B cell (primary cell): ENCODE measurements around the gene RBMY1F. TPM values are rescaled to one million over a fixed set of nuclear protein-coding genes. Genes with fewer than 3 reads are reported as not detected.
"Not testable (repeated sequence)": the region's sequence is repeated elsewhere in the genome, so short reads cannot be mapped to it uniquely, and the experiment has no call there.

ENCODE experiments used
- ATAC-seq: fragments of 200-7000 bp; cut with Tn5 transposase; one replicate; pipeline ENCODE4 v1.10.0; 2021; ENCODE audit warnings: low read depth, mild to moderate bottlenecking, moderate number of reproducible peaks, moderate library complexity
- CTCF ChIA-PET: fragments of 350-600 bp; sonication (Branson Sonifier 250); formaldehyde crosslinking; loops from one replicate; lab custom pipeline; 2021; ENCODE audit warnings: antibody characterized with exemption, inconsistent platforms; lab: Charles Lee
- POLR2A ChIA-PET: fragments of 350-600 bp; sonication (Branson Sonifier 250); formaldehyde crosslinking; loops from one replicate; lab custom pipeline; 2021; ENCODE audit warnings: antibody characterized with exemption; lab: Charles Lee
- DNase-seq: peaks from one replicate; pipeline ENCODE4 v3.0.0; 2013
- H2AFZ ChIP-seq: 2 replicates; pipeline ENCODE4 v1.6.1; 2012; ENCODE audit warnings: mild to moderate bottlenecking, low read depth, low read length; ENCODE audit not compliant: insufficient read depth, poor library complexity, severe bottlenecking
- H3K27ac ChIP-seq, 2 donors: 1 replicate in 1 of 2; 2 replicates in 1 of 2; pipeline ENCODE4 v1.5.1; 2012 to 2013; ENCODE audit warnings: low read length in 2 of 2, mild to moderate bottlenecking in 2 of 2, moderate library complexity in 1 of 2
- H3K27me3 ChIP-seq, 4 experiments: fragments of 200-600 bp in 1 of 4; sonication (generic) in 1 of 4; replicated peaks in 1 of 4; 1 replicate in 2 of 4; 2 replicates in 2 of 4; pipeline versions ENCODE4 v1.6.1 to v1.7.0; 2013 to 2016; ENCODE audit warnings: low read length in 3 of 4, mild to moderate bottlenecking in 2 of 4, mixed read lengths in 1 of 4, moderate library complexity in 1 of 4; ENCODE audit not compliant: insufficient read depth in 4 of 4, control insufficient read depth in 3 of 4; ENCODE audit errors: control extremely low read depth in 1 of 4
- H3K36me3 ChIP-seq, 2 experiments: replicated peaks in 1 of 2; 1 replicate in 1 of 2; 2 replicates in 1 of 2; pipeline versions ENCODE4 v1.6.1 to v1.7.1; 2013; ENCODE audit warnings: low read length in 1 of 2; ENCODE audit not compliant: insufficient read depth in 2 of 2, control insufficient read depth in 1 of 2; ENCODE audit errors: control extremely low read depth in 1 of 2, extremely low read depth in 1 of 2
- H3K4me1 ChIP-seq, 2 donors: fragments of 200-600 bp in 1 of 2; sonication (generic) in 1 of 2; 1 replicate in 1 of 2; 2 replicates in 1 of 2; pipeline versions ENCODE4 v1.5.1 to v1.6.1; 2013 to 2017; ENCODE audit warnings: low read length in 2 of 2; ENCODE audit not compliant: control insufficient read depth in 2 of 2, insufficient read depth in 2 of 2
- H3K4me2 ChIP-seq: replicated peaks from 2 replicates; pipeline ENCODE3; 2012; ENCODE audit warnings: mild to moderate bottlenecking, low read depth, low read length; ENCODE audit not compliant: poor library complexity, severe bottlenecking
- H3K4me3 ChIP-seq, 5 experiments: fragments of 200-600 bp in 1 of 5; sonication (generic) in 1 of 5; 1 replicate in 3 of 5; 2 replicates in 2 of 5; pipeline versions ENCODE4 v1.5.1 to v1.7.0; 2011 to 2016; ENCODE audit warnings: low read length in 4 of 5, mild to moderate bottlenecking in 4 of 5, low read depth in 2 of 5, control low read depth in 1 of 5, moderate library complexity in 1 of 5; ENCODE audit not compliant: insufficient read depth in 1 of 5; ENCODE audit errors: control extremely low read depth in 1 of 5, extremely low read depth in 1 of 5
- H3K79me2 ChIP-seq: fragments of 200-600 bp; sonication (generic); one replicate; pipeline ENCODE4 v1.6.0; 2016; ENCODE audit warnings: low read length; ENCODE audit not compliant: control insufficient read depth, insufficient read depth
- H3K9ac ChIP-seq: fragments of 200-600 bp; sonication (generic); 2 replicates; pipeline ENCODE4 v1.6.1; 2017; ENCODE audit warnings: mild to moderate bottlenecking, low read length, moderate library complexity
- H3K9me3 ChIP-seq, 3 donors: one replicate each; pipeline versions ENCODE4 v1.6.1 to v1.7.1; 2013; ENCODE audit warnings: low read length in 2 of 3; ENCODE audit not compliant: control insufficient read depth in 2 of 3, insufficient read depth in 1 of 3; ENCODE audit errors: control extremely low read depth in 1 of 3
- H4K20me1 ChIP-seq: 2 replicates; pipeline ENCODE4 v1.6.0; 2012; ENCODE audit warnings: mild to moderate bottlenecking, low read length; ENCODE audit not compliant: insufficient read depth, control insufficient read depth, poor library complexity, severe bottlenecking
- H3K27ac Mint-ChIP-seq: one replicate; pipeline ENCODE4 v1.8.0; 2021; ENCODE audit warnings: mixed read lengths
- H3K27me3 Mint-ChIP-seq: one replicate; pipeline ENCODE4 v1.8.0; 2021; ENCODE audit warnings: mixed read lengths
- H3K4me1 Mint-ChIP-seq: one replicate; pipeline ENCODE4 v1.8.0; 2021; ENCODE audit warnings: mixed read lengths
- H3K4me3 Mint-ChIP-seq: one replicate; pipeline ENCODE4 v1.8.0; 2021; ENCODE audit warnings: mixed read lengths
- H3K9me3 Mint-ChIP-seq: one replicate; pipeline ENCODE4 v1.8.0; 2022; ENCODE audit warnings: mixed read lengths; ENCODE audit not compliant: insufficient read depth
- WGBS: methylation state at CpG from one replicate; pipeline ENCODE4 v1.1.5; 2013; ENCODE audit warnings: missing lambda C conversion rate; ENCODE audit not compliant: insufficient coverage; 5-methylcytosine and 5-hydroxymethylcytosine counted together
- intact Hi-C: fragments of 100-400 bp; cut with micrococcal nuclease; formaldehyde crosslinking; loops from one replicate; pipeline ENCODE4 v1.10.0; 2022
- polyA minus RNA-seq: library from RNA; depleted of rRNA, polyadenylated mRNA; stranded (reverse); fragments of >200 nt; gene quantifications from 2 replicates; pipeline ENCODE4 v1.2.3, GENCODE V29; 2012
- polyA plus RNA-seq: library from polyadenylated mRNA; depleted of rRNA; stranded (reverse); fragments of >200 nt; gene quantifications from 2 replicates; pipeline ENCODE4 v1.2.3, GENCODE V29; 2012
- total RNA-seq, 2 donors: library from RNA; stranded (reverse); fragments of 120-200 nt in 1 of 2; gene quantifications; 1 replicate in 1 of 2; 2 replicates in 1 of 2; pipeline versions ENCODE4 v1.2.3 to v1.2.4, GENCODE V29; 2013 to 2022

Gene RBMY1F
- total RNA-seq (not detected in 2 replicates), polyA plus RNA-seq (not detected in 2 replicates), polyA minus RNA-seq (not detected in 2 replicates)
- not detected for total RNA-seq (2013)

DNA sequence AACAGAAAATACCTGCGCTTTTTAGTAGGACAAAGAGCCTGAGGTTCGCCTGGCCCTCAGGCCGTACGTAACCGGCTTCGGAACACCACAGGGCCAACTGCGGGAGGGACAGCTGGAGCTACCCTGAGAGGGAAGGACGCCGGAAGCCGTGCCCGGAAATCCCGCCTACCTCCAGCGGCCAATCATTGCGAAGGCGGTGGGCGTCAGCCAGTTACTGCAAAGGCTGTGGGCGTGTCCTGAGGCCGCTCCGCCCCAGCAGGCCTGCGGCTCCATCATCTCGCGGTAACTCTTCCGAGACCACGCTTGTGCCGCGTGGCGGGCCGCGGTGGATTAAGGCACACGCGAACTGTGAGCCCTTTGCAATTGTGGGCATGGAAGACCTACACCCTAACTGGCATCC lies at the start of gene RBMY1F:
Gene RBMY1F (minus strand): TSS at position 101 of the 400 bp plus-strand sequence. CDS start 1,954 bp downstream, outside the sequence.
- H3K9me3 Mint-ChIP-seq, H3K4me1 Mint-ChIP-seq, H3K4me3 ChIP-seq, intact Hi-C loops, H3K4me1 ChIP-seq, H3K4me2 ChIP-seq, H2AFZ ChIP-seq, H3K27me3 Mint-ChIP-seq, POLR2A ChIA-PET, H3K9me3 ChIP-seq, CTCF ChIA-PET, H3K27me3 ChIP-seq, DNase-seq, H3K36me3 ChIP-seq, H3K27ac ChIP-seq, ATAC-seq, H3K4me3 Mint-ChIP-seq, H3K9ac ChIP-seq, H3K27ac Mint-ChIP-seq, H4K20me1 ChIP-seq, H3K79me2 ChIP-seq: not testable (repeated sequence)
- WGBS: no CpG with 5 or more reads among the region's 31 CpGs

DNA sequence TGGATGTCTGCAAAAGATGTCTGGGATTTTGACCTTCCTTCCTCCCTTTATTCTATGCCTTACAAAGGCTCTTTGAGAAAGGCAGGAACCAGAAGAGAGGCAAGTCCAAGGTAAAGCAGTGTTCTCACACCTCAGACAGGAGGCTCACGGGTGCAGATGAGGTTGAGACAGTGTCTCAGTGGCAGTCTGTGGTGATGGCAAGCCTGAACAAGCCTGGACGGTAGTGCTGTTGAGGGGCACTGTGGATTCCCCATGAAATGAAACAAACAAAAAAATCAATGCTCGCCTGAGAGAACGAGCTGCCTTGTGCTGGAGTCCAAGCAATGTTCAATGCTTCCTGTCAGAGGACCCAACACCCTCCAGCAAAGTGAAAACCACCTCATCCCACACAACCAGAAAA lies 31.6 kb downstream of the RBMY1F start:
- POLR2A ChIA-PET, DNase-seq, H3K27me3 Mint-ChIP-seq, ATAC-seq, H3K27ac Mint-ChIP-seq, H3K27ac ChIP-seq, H3K36me3 ChIP-seq, H3K9me3 ChIP-seq, H3K27me3 ChIP-seq, H3K9ac ChIP-seq, H2AFZ ChIP-seq, H4K20me1 ChIP-seq, H3K9me3 Mint-ChIP-seq, H3K4me1 Mint-ChIP-seq, H3K4me2 ChIP-seq, H3K79me2 ChIP-seq, intact Hi-C loops, H3K4me1 ChIP-seq, H3K4me3 Mint-ChIP-seq, H3K4me3 ChIP-seq, CTCF ChIA-PET: not testable (repeated sequence)
- no CpG with 5 or more reads among the region's 4 CpGs for WGBS

- WGBS: no CpG with 5 or more reads among the region's 8 CpGs
- H3K4me1 Mint-ChIP-seq, CTCF ChIA-PET: not testable (repeated sequence)
Measured at GRCh38 chrY:22141011-22141695, 41.6 kb downstream of the RBMY1F start.

GRCh38 chrY:22134719-22135118 lies 48.0 kb downstream of the RBMY1F start:
- H3K4me1 ChIP-seq, H3K4me3 Mint-ChIP-seq, H3K36me3 ChIP-seq, H2AFZ ChIP-seq, H3K79me2 ChIP-seq, H3K9me3 Mint-ChIP-seq, POLR2A ChIA-PET, H3K9me3 ChIP-seq, CTCF ChIA-PET, intact Hi-C loops, H4K20me1 ChIP-seq, H3K4me3 ChIP-seq, H3K27ac ChIP-seq, H3K4me1 Mint-ChIP-seq, H3K27me3 Mint-ChIP-seq, H3K9ac ChIP-seq, DNase-seq, H3K27ac Mint-ChIP-seq, H3K4me2 ChIP-seq, H3K27me3 ChIP-seq, ATAC-seq: not testable (repeated sequence)
- no CpG with 5 or more reads among the region's 3 CpGs for WGBS

More at GRCh38 chrY:22141011-22141695, 41.6 kb downstream of the RBMY1F start:
- H4K20me1 ChIP-seq, ATAC-seq, H3K4me1 ChIP-seq, intact Hi-C loops, H3K27ac Mint-ChIP-seq, H3K4me3 Mint-ChIP-seq, H3K36me3 ChIP-seq, DNase-seq, H3K4me2 ChIP-seq, H3K4me3 ChIP-seq, H3K27me3 ChIP-seq, H3K9me3 ChIP-seq, H2AFZ ChIP-seq, H3K9ac ChIP-seq, H3K9me3 Mint-ChIP-seq, H3K27ac ChIP-seq, POLR2A ChIA-PET, H3K27me3 Mint-ChIP-seq, H3K79me2 ChIP-seq: not testable (repeated sequence)
